Measurements from ENCODE around the gene ARPC5L. TPM values are rescaled to one million over a fixed set of nuclear protein-coding genes. Genes with fewer than 3 reads are reported as not detected.
"Not testable (repeated sequence)": the region's sequence is repeated elsewhere in the genome, so short reads cannot be mapped to it uniquely, and the experiment has no call there.

ARPC5L gene
- total RNA-seq, 1 experiment from 2014 or later = 29.4 TPM

- in situ Hi-C loops (cut with HindIII; ENCODE audit: low sequenced_read_pairs) = no loop called here
- no peak for DNase-seq (ENCODE audit: low spot score)
Observed at GRCh38 chr9:124839612-124840299, 22.2 kb upstream of the ARPC5L start.

GRCh38 chr9:124840300-124840833 is 21.6 kb upstream of the ARPC5L start:
- in situ Hi-C loops (cut with HindIII; ENCODE audit: low sequenced_read_pairs) = no loop called here
- no peak for DNase-seq (ENCODE audit: low spot score)

GRCh38 chr9:124841075-124841821 is 20.7 kb upstream of the ARPC5L start:
- in situ Hi-C loops (cut with HindIII; ENCODE audit: low sequenced_read_pairs) = no loop called here
- no peak for DNase-seq (ENCODE audit: low spot score)

DNA sequence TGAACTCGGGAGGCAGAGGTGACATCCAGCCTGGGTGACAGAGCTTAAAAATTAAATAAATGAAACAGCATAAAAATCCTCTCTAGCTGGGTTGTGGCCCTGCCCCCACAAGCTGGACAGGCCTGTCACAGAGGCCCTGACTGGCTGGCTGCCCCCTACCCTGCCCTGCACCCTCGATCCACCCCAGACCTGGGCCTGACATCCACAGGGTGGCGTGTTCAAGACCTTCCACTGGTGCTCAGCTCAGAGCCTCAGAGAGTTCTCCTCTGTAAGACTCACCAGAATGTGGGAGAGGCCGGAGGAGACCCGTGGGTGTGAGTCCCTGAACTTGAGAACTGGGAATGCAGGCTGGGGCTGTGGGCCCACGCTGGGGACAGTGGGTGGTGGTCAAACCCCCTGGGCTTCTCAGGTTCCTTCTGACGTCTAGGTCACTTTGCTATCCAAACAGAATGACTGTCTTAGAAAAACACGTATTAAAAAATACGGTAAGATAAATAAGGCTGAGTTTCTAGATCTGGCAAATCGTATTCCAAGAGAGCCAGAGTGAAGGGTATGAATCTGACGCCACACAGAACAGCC is 18.4 kb upstream of the ARPC5L start:
- no peak for DNase-seq (ENCODE audit: low spot score)
- in situ Hi-C loops (cut with HindIII; ENCODE audit: low sequenced_read_pairs) = no loop called here

- in situ Hi-C loops (cut with HindIII; ENCODE audit: low sequenced_read_pairs) = no loop called here
- no peak for DNase-seq (ENCODE audit: low spot score)
Observed at GRCh38 chr9:124844291-124844690, 17.6 kb upstream of the ARPC5L start.

- in situ Hi-C loops (cut with HindIII; ENCODE audit: low sequenced_read_pairs) = not testable (repeated sequence)
Observed at GRCh38 chr9:124846467-124846866, 15.5 kb upstream of the ARPC5L start.

DNA sequence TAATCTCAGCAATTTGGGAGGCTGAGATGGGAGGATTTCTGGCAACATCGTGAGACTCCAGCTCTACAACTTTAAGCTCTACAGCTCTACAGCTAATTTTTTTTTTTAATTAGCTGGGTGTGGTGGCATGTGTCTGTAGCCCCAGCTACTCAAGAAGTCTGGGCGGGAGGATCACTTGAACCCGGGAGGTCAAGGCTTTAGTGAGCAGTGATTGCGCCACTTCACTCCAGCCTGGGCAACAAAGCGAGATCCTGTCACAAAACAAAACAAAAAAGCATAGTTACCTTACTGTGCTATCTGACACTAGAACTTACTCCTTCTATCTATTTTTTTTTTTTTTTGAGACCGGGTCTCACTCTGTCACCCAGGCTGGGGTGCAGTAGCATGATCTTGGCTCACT is 15.0 kb upstream of the ARPC5L start:
- in situ Hi-C loops (cut with HindIII; ENCODE audit: low sequenced_read_pairs) = no loop called here
- no peak for DNase-seq (ENCODE audit: low spot score)

More at GRCh38 chr9:124846467-124846866, 15.5 kb upstream of the ARPC5L start:
- not testable (repeated sequence) for DNase-seq (ENCODE audit: low spot score)

- DNase-seq (ENCODE audit: low spot score) = no peak
- in situ Hi-C loops (cut with HindIII; ENCODE audit: low sequenced_read_pairs) = no loop called here
Observed at GRCh38 chr9:124849801-124850200, 12.1 kb upstream of the ARPC5L start.

- in situ Hi-C loops (cut with HindIII; ENCODE audit: low sequenced_read_pairs) = no loop called here
- DNase-seq (ENCODE audit: low spot score) = no peak
Observed at GRCh38 chr9:124852121-124852828, 9.7 kb upstream of the ARPC5L start.

DNA sequence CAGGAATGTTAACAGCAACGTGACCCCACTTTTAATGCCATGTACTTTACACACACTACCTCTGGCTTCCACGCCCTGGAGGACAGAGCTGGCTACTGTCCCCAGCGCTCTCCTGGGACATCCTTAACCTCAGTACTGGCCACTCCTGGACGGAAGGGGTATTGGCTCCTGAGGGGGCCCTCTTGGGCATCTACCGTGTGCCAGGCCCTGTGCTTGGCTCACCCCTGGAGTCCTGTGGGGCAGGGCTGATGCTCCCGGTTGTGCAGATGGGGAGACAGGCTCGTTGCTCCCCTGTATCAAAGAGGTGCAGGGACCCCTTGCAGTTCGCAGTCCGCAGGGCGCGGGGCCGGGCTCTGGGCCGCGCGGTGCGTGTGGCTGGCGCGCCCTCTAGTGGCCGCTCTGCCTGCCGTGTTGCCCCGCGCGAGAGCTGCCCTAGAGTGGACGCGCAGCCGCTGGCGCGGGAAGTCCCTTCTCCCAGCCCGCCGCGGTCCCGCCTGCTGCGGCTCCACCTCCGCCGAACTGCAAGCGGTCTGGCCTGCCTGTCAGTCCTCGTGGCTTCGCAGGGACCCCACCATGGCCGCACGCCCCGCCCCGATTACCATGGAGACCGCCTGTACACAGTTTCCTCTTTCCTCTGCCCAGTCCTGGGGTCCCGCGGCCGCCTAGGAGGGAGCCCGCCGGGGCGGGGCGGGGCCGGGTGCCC is 8.9 kb upstream of the ARPC5L start, which contains the start of gene WDR38:
WDR38 (plus strand) TSS at position 632 of the 703 bp plus-strand sequence. CDS start 72 bp downstream, outside the sequence.
- in situ Hi-C loops (cut with HindIII; ENCODE audit: low sequenced_read_pairs) = no loop called here

GRCh38 chr9:124853605-124854143 is 8.3 kb upstream of the ARPC5L start:
- DNase-seq (ENCODE audit: low spot score) = no peak
- in situ Hi-C loops (cut with HindIII; ENCODE audit: low sequenced_read_pairs) = no loop called here

More for the DNA sequence above, 8.9 kb upstream of the ARPC5L start, which contains the start of gene WDR38:
- peak; percentile 61 for DNase-seq (ENCODE audit: low spot score)

DNA sequence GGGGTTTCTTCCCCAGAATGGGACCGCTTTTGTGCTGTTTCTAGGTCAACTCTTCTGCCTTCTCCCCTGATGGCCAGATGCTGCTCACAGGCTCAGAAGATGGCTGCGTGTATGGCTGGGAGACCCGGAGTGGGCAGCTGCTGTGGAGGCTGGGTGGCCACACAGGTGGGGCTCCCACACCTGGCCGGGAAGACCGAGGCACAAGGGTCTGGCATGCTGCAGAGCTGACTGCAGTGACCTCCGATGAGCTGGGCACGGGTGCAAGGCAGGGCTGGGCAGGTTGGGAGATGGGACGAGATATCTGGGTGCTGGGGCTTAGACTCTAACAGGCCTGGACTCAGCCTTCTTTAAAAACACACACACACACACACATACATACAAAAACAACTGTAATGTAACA is 7.8 kb upstream of the ARPC5L start:
- no peak for DNase-seq (ENCODE audit: low spot score)
- in situ Hi-C loops (cut with HindIII; ENCODE audit: low sequenced_read_pairs) = no loop called here

GRCh38 chr9:124854822-124855221 is 7.1 kb upstream of the ARPC5L start:
- in situ Hi-C loops (cut with HindIII; ENCODE audit: low sequenced_read_pairs) = no loop called here
- DNase-seq (ENCODE audit: low spot score) = no peak

- in situ Hi-C loops (cut with HindIII; ENCODE audit: low sequenced_read_pairs) = no loop called here
- no peak for DNase-seq (ENCODE audit: low spot score)
Observed at GRCh38 chr9:124855566-124855943, 6.4 kb upstream of the ARPC5L start.

DNA sequence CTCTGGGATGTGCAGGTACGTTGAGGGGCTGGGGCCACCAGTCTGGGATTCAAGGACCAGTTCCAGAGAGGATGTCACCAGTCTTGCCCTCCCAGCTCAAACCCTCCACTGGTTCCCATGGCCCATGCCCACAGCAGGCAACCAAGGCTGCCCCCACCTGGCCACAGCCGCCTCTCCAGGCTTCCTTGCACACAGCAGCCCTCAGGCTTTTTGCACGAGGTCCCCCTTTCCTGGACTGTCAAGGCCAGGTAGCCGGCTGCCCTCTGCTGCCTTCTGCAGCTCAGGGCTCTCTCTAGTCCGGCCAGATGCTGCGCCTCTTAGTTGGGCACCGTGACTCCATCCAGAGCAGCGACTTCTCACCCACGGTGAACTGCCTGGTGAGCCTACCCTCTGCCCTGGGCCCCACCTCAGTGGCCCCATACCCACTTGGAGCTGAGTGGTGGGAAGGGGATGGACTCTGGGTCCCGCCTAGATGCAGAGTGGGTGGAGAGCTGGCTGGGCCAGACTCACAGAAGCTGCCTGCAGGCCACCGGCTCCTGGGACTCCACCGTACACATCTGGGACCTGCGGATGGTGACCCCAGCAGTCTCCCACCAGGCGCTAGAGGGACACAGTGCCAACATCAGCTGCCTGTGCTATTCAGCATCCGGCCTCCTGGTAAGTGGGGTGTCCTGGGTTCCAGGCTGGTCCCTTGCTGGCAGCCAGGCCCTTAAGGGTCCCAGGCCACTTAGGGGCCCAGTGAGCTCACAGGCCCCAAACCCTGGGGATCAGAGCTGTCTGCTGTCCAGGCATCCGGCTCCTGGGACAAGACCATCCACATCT is 5.8 kb upstream of the ARPC5L start:
- in situ Hi-C loops (cut with HindIII; ENCODE audit: low sequenced_read_pairs) = no loop called here
- DNase-seq (ENCODE audit: low spot score) = peak; percentile 53

DNA sequence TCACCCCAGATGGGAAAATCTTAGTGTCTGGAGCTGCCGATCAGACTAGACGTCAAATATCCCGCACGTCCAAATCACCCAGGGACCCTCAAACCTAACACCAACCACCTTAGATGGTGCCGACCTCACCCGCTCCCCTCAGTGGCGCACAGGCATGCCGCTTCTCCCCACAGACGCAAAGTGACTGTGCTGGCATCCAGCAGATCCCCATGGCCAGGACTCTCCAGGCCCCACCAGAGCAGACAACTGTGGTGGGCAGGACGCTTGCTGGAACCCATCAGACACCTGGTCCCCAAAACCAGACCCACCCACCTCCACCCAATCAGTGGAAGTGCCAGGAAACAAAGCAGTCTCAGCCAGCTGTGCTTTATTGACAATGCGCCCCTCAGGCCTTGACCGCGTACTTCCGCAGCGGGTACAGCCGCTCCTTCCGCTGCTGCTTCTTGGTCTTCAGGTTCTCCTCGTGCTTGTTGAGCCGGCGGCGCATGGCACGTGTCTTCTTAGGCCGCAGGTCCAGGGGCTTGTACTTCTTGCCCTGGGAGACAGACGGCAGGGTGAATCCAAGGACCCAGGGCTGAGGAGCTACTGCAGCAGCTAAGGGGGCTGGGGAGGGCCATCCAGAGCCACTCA is 4.3 kb upstream of the ARPC5L start:
- in situ Hi-C loops (cut with HindIII; ENCODE audit: low sequenced_read_pairs) = no loop called here
- no peak for DNase-seq (ENCODE audit: low spot score)

GRCh38 chr9:124858330-124859046 is 3.4 kb upstream of the ARPC5L start:
- DNase-seq (ENCODE audit: low spot score) = no peak
- in situ Hi-C loops (cut with HindIII; ENCODE audit: low sequenced_read_pairs) = no loop called here

All from G401 (cell line).